Left ventricle myocardium inferior (tissue), 1 donor: ENCODE data around the gene STX2. TPM values are rescaled to one million over a fixed set of nuclear protein-coding genes. Genes with fewer than 3 reads are reported as not detected.
"Not testable (repeated sequence)": the region's sequence is repeated elsewhere in the genome, so short reads cannot be mapped to it uniquely, and the experiment has no call there.

Experiments used
- DNase-seq: peaks from one replicate; pipeline ENCODE4 v3.0.0-alpha.2; 2020
- H3K27ac ChIP-seq: fragments of 200-600 bp; replicated peaks from 2 replicates; pipeline ENCODE4 v1.8.0; 2021
- H3K27me3 ChIP-seq: fragments of 200-600 bp; 2 replicates; pipeline ENCODE4 v1.8.0; 2021; ENCODE audit warnings: low read depth
- H3K36me3 ChIP-seq: fragments of 200-600 bp; 2 replicates; pipeline ENCODE4 v1.8.0; 2021
- H3K4me1 ChIP-seq: fragments of 200-600 bp; 2 replicates; pipeline ENCODE4 v1.8.0; 2021
- H3K4me3 ChIP-seq: fragments of 200-600 bp; 2 replicates; pipeline ENCODE4 v1.8.0; 2021; ENCODE audit warnings: mild to moderate bottlenecking, moderate library complexity
- H3K9me3 ChIP-seq: fragments of 200-600 bp; replicated peaks from 2 replicates; pipeline ENCODE4 v1.8.0; 2021
- CTCF ChIP-seq: fragments of 200-600 bp; IDR thresholded peaks from 2 replicates; pipeline ENCODE4 v1.8.0; 2021; ENCODE audit warnings: antibody characterized with exemption, mild to moderate bottlenecking, borderline replicate concordance
- intact Hi-C: fragments of 100-400 bp; cut with micrococcal nuclease; formaldehyde crosslinking; loops from one replicate; pipeline ENCODE4 v1.11.0; 2022
- total RNA-seq: library from RNA; stranded (reverse); fragmentation: NEBNext Ultra II Directional; extraction: Animal tissue kit (Norgen Biotek cat#: 25700); gene quantifications from one replicate; pipeline ENCODE4 v1.2.1, GENCODE V29; 2021
- donor health status: DM: no; HTN: yes; CAD: no; lungs with severe emphysema.

Gene STX2
- total RNA-seq, 1 donor from 2014 or later, result 11.1 TPM

- H3K4me3 ChIP-seq, result no peak overlapping the region
- H3K9me3 ChIP-seq, result no peaks in the 10 kb centered on the region
- no peak for TF ChIP-seq CTCF
- H3K36me3 ChIP-seq, result peaks cover 42% of the 10 kb centered on the region
- intact Hi-C loops, result no loop called here
- no peak for DNase-seq
- H3K4me1 ChIP-seq, result peaks cover 29% of the 10 kb centered on the region
- H3K27ac ChIP-seq, result no peak overlapping the region
- H3K27me3 ChIP-seq, result no peaks in the 10 kb centered on the region
Observed at GRCh38 chr12:130876297-130876696, 37.2 kb upstream of the STX2 start.

DNA sequence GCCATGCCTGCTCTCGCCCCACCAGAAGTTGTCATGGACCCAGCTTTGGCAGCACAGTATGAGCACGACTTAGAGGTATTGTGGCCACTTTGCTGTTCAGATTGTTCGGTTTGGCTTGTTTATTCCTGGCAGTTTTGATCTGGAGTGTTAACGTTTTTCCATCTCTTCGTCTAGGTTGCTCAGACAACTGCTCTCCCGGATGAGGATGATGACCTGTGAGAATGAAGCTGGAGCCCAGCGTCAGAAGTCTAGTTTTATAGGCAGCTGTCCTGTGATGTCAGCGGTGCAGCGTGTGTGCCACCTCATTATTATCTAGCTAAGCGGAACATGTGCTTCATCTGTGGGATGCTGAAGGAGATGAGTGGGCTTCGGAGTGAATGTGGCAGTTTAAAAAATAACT lies 36.7 kb upstream of the STX2 start:
- H3K27ac ChIP-seq, DNase-seq, intact Hi-C loops, H3K9me3 ChIP-seq, H3K4me3 ChIP-seq, H3K27me3 ChIP-seq: not testable (repeated sequence)
- peaks cover 35% of the 10 kb centered on the region for H3K4me1 ChIP-seq
- H3K36me3 ChIP-seq, result peaks cover 42% of the 10 kb centered on the region

GRCh38 chr12:130875193-130875592 lies 36.1 kb upstream of the STX2 start:
- Histone ChIP-seq H3K4me1 (peaks cover 37% of the 10 kb centered on the region), H3K36me3 (peaks cover 42% of the 10 kb centered on the region), H3K27me3 (no peaks in the 10 kb centered on the region), H3K9me3 (no peaks in the 10 kb centered on the region), H3K27ac (no peak overlapping the region), H3K4me3 (no peak overlapping the region)
- DNase-seq, result no peak
- no peak for TF ChIP-seq CTCF
- intact Hi-C loops, result no loop called here

DNA sequence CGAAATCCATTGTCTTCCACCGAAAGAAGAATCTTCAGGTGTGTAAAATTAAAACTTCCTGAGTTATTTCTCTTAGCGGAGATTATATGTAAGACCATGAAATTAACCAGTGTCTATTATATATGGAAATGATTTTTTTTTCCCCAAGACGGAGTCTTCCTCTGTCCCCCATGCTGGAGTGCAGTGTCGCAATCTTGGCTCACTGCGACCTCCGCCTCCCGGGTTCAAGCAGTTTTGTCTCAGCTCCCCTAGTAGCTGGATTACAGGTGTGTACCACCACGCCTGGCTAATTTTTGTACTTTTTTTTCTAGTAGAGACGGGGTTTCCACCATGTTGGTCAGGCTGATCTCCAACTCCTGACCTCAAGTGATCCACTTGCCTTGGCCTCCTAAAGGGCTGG lies 35.6 kb upstream of the STX2 start:
- no peak for DNase-seq
- Histone ChIP-seq H3K27ac (no peak overlapping the region), H3K9me3 (no peaks in the 10 kb centered on the region), H3K4me3 (no peak overlapping the region), H3K4me1 (peaks cover 37% of the 10 kb centered on the region), H3K27me3 (no peaks in the 10 kb centered on the region), H3K36me3 (peaks cover 42% of the 10 kb centered on the region)
- intact Hi-C loops, result no loop called here
- TF ChIP-seq CTCF, result no peak

GRCh38 chr12:130873825-130874224 lies 34.8 kb upstream of the STX2 start:
- DNase-seq, result no peak
- TF ChIP-seq CTCF, result no peak
- Histone ChIP-seq H3K4me1 (peaks cover 37% of the 10 kb centered on the region), H3K27ac (no peak overlapping the region), H3K36me3 (peaks cover 42% of the 10 kb centered on the region), H3K4me3 (peak overlapping the region; percentile 85), H3K27me3 (no peaks in the 10 kb centered on the region), H3K9me3 (no peaks in the 10 kb centered on the region)
- intact Hi-C loops, result no loop called here

- Histone ChIP-seq H3K27me3 (no peaks in the 10 kb centered on the region), H3K36me3 (peaks cover 42% of the 10 kb centered on the region), H3K4me3 (peak overlapping the region; percentile 85), H3K4me1 (peaks cover 37% of the 10 kb centered on the region), H3K9me3 (no peaks in the 10 kb centered on the region), H3K27ac (no peak overlapping the region)
- no peak for DNase-seq
- no peak for TF ChIP-seq CTCF
- intact Hi-C loops, result no loop called here
Observed at GRCh38 chr12:130873106-130873795, 34.2 kb upstream of the STX2 start.
